Testis (tissue), 2 donors: ENCODE results near the gene PHF2.

Experiments
- POLR2A ChIP-seq: fragments of 450-650 bp; IDR thresholded peaks from one replicate; pipeline ENCODE4 v1.6.1; 2017; ENCODE audit warnings: antibody characterized with exemption, mild to moderate bottlenecking, moderate library complexity
- TF ChIP-seq, protein P1 (sequence below), 3 experiments: fragments of 450-650 bp in 2 of 3; fragments of 200-600 bp in 1 of 3; sonication (generic) in 1 of 3; IDR thresholded peaks; one replicate each; pipeline ENCODE4 v1.5.1; 2016 to 2019; ENCODE audit warnings: antibody characterized with exemption in 3 of 3, mild to moderate bottlenecking in 2 of 3, moderate library complexity in 1 of 3

DNA sequence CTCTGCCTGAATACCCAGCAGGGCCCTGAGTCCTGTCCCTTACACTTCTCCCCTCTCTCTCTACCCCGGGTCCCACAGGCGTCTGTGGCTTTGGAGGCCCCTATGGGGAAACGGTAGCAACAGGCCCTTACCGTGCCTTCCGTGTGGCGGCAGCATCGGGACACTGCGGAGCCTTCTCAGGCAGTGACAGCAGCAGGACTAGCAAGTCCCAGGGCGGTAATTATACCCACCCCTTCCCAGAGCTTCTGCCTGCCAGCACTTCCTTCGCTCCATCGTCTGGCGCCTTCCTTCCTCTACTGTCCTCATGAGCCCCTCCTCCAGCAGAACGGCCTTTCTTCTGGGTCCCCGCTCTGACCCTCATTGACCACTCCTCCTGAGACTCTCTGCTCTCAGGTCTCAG, 17.9 kb upstream of the PHF2 start:
- TF ChIP-seq, protein P1, sequence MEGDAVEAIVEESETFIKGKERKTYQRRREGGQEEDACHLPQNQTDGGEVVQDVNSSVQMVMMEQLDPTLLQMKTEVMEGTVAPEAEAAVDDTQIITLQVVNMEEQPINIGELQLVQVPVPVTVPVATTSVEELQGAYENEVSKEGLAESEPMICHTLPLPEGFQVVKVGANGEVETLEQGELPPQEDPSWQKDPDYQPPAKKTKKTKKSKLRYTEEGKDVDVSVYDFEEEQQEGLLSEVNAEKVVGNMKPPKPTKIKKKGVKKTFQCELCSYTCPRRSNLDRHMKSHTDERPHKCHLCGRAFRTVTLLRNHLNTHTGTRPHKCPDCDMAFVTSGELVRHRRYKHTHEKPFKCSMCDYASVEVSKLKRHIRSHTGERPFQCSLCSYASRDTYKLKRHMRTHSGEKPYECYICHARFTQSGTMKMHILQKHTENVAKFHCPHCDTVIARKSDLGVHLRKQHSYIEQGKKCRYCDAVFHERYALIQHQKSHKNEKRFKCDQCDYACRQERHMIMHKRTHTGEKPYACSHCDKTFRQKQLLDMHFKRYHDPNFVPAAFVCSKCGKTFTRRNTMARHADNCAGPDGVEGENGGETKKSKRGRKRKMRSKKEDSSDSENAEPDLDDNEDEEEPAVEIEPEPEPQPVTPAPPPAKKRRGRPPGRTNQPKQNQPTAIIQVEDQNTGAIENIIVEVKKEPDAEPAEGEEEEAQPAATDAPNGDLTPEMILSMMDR (IDR thresholded peaks at IDR 0.05) = no peak
- no peak for TF ChIP-seq POLR2A
